Fibroblast of the aortic adventitia (primary cell): ENCODE measurements around the gene ABI3BP. TPM values are rescaled to one million over a fixed set of nuclear protein-coding genes. Genes with fewer than 3 reads are reported as not detected.

Source experiments
- DNase-seq: peaks from one replicate; pipeline ENCODE4 v3.0.0-alpha.2; 2010; ENCODE audit warnings: low read depth
- H3K4me3 ChIP-seq: 2 replicates; pipeline ENCODE4 v1.5.1; 2011; ENCODE audit warnings: low read depth, mild to moderate bottlenecking, control low read depth, low read length, moderate library complexity
- CTCF ChIP-seq: IDR thresholded peaks from 2 replicates; pipeline ENCODE4 v1.5.1; 2011; ENCODE audit warnings: mild to moderate bottlenecking, low read length, control low read depth, inconsistent platforms; ENCODE audit not compliant: insufficient read depth
- total RNA-seq: library from RNA; depleted of rRNA; stranded (reverse); fragments of >200 nt; gene quantifications from 2 replicates; pipeline ENCODE4 v1.2.3, GENCODE V29; 2012; ENCODE audit warnings: low replicate concordance

Gene ABI3BP
- total RNA-seq, 1 donor = 108 TPM

GRCh38 chr3:100869787-100870186 is 123.4 kb downstream of the ABI3BP start:
- no peak for TF ChIP-seq CTCF
- no peak overlapping the region for H3K4me3 ChIP-seq
- DNase-seq = peak; percentile 97

GRCh38 chr3:100868894-100869293 is 124.3 kb downstream of the ABI3BP start:
- no peak overlapping the region for H3K4me3 ChIP-seq
- no peak for DNase-seq
- TF ChIP-seq CTCF = no peak

GRCh38 chr3:100868096-100868495 is 125.1 kb downstream of the ABI3BP start:
- no peak for TF ChIP-seq CTCF
- DNase-seq = peak; percentile 18
- no peak overlapping the region for H3K4me3 ChIP-seq

- H3K4me3 ChIP-seq = no peak overlapping the region
- no peak for TF ChIP-seq CTCF
- DNase-seq = peak; percentile 68
Observed at GRCh38 chr3:100865442-100865841, 127.8 kb downstream of the ABI3BP start.

GRCh38 chr3:100864471-100865250 is 128.6 kb downstream of the ABI3BP start:
- DNase-seq = no peak
- TF ChIP-seq CTCF = no peak
- no peak overlapping the region for H3K4me3 ChIP-seq

GRCh38 chr3:100857863-100858262 is 135.4 kb downstream of the ABI3BP start:
- no peak overlapping the region for H3K4me3 ChIP-seq
- no peak for DNase-seq
- no peak for TF ChIP-seq CTCF

GRCh38 chr3:100856821-100857220 is 136.4 kb downstream of the ABI3BP start:
- TF ChIP-seq CTCF = no peak
- no peak for DNase-seq
- H3K4me3 ChIP-seq = no peak overlapping the region
